GM21360 (cell line): ENCODE results near the gene KCNT1.

Experiments
- ATAC-seq: cut with Tn5 transposase; IDR thresholded peaks from one replicate; pipeline ENCODE4 v1.9.1; 2021; ENCODE audit warnings: mild to moderate bottlenecking, moderate library complexity; ENCODE audit not compliant: unreplicated experiment

Gene KCNT1

GRCh38 chr9:135794057-135794335 is 92.0 kb downstream of the KCNT1 start:
- ATAC-seq = no peak

GRCh38 chr9:135794361-135794885 is 92.4 kb downstream of the KCNT1 start:
- ATAC-seq = no peak

- no peak for ATAC-seq
These were observed 93.4 kb downstream of the KCNT1 start for GRCh38 chr9:135795391-135795790.

DNA sequence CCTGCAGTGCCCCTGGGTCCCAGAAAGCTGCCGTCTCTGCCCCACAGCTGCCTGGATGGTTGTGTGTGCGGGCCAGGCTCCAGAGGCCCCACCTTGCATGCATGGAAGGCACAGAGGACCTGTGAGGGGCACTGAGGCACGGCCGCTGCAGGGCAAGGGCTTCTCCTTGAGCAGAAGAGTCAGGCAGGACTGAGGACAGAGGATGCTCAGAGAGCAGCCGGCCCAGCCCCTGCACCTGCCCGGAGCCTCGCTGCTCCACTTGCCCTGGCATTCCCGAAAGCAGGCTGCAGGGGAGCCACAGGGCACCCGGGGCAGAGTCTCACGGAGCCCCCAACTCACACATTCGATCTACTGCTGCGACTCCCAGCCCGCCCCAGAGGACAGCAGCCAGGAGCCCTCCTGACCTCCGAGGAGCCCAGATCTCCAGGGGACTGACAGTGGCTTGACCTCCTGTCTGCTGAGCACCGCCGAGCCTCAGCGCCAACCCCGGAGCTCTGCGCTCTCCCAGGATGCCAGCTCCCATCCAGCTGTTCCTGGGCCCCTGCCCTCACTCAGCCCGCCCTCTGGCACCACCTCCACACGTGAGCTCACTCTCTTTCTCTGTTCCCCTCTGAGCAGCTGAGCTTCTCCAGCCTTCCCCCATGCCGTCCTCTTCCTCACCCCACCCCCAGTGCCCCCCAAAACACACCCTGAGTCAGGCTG is 95.0 kb downstream of the KCNT1 start:
- no peak for ATAC-seq

GRCh38 chr9:135797507-135798262 is 95.7 kb downstream of the KCNT1 start:
- no peak for ATAC-seq

GRCh38 chr9:135798263-135798585 is 96.2 kb downstream of the KCNT1 start:
- ATAC-seq = no peak

- ATAC-seq = no peak
These were observed 97.3 kb downstream of the KCNT1 start for GRCh38 chr9:135799261-135799660.

DNA sequence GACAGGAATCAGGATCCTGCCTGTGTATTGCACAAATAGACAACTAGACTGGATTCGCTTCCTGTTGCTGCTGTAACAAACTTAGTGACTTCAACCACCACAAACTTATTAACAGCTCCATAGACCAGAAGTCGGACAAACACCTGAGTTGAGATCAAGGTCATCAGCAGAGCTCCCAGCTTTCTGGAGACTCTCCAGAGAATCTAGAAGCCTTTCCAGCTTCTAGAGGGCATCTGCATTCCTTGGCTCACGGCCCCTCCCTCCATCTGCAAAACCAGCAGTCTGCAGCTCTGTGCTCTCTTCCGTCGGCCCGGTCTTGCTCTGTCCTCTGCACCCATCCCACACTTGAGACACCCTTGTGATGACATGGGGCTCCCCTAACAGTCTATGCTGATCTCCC is 99.1 kb downstream of the KCNT1 start:
- ATAC-seq = no peak

GRCh38 chr9:135802876-135803419 is 101.0 kb downstream of the KCNT1 start:
- ATAC-seq = no peak

DNA sequence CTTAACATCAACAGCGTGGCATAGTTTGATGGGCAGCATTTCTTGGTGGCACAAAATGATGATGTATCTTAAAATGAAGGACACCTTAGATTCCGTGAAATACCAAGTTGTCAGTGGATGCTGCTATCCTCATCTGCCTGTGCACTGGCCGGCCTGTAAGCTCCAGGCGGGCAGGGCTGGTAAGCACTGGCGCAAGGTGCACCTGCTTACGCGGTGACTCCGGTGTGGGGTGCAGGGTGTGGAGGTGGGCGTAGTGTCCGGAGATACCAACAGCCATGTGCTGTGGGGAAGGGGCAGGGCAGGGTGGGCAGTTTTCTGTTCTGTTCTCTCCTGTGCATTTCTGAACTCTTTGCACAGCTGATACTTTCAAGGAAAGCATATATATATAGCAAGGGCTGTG is 101.5 kb downstream of the KCNT1 start:
- no peak for ATAC-seq

- no peak for ATAC-seq
These were observed 102.8 kb downstream of the KCNT1 start for GRCh38 chr9:135804581-135805421.

DNA sequence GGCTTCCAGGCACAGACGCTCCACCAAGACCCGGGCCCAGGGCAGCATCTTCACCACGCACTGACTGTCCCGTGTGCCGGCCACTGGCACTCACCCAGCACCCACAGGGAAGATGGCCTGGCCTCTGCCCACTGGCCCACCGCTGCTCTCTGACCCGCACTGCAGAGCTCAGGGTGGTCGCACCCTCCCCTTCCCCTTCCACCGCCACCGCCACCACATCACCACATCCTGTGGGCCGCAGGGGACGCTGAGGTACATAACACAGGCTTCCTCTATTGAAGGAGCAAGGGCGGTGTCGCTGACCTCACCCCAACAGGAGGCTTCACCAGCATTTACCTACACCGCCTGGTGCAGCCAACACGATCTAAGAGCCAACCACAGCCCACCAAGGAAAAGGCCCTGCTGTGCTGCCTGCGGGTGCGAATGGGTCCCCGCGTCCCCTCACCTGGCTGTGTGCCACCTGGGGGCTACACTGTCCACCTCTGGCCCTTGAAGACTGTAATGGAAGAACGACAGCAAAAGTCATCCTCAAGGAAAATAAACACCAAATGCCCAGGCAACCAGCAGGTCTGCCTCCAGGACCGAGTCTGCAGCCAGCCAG is 103.5 kb downstream of the KCNT1 start:
- ATAC-seq = no peak

- no peak for ATAC-seq
These were observed 107.2 kb downstream of the KCNT1 start for GRCh38 chr9:135809166-135809565.

DNA sequence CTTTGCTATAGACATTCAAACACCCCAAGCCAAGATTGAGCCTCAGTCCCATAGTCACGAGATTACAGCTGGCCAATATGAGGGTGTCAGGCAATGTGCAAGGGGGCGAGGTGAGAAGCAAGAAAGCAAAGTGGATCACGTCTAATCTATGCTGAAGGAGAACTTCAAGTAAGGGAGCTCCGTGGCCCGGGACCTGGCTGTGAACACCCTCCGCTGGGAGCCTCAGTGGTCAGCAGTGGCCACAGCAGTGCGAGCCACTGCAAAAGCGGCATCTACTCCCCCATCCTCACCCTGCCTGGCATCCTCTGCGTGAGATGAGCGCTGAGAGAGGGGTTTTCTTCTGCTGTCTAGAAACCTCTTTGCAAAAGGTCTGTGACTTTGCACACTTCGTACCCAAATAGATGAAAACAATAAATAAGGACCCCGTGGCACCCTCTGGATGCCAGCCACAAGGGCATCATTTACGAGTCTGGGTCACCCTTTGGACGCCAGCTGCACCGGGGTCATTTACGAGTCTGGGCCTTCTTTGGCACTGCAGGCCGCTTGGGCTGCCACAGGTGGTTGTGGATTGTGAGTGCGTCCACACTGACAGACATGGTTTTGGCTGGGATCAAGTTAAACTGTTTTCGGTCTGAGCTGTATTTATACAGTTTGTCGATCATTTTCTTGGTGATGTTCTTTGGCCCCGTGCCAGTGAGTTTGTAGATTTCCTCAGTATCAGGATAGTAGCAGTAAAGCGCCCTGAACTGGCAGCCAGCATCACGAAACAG is 109.0 kb downstream of the KCNT1 start:
- ATAC-seq = no peak

GRCh38 chr9:135811801-135812200 is 109.8 kb downstream of the KCNT1 start:
- ATAC-seq = no peak

DNA sequence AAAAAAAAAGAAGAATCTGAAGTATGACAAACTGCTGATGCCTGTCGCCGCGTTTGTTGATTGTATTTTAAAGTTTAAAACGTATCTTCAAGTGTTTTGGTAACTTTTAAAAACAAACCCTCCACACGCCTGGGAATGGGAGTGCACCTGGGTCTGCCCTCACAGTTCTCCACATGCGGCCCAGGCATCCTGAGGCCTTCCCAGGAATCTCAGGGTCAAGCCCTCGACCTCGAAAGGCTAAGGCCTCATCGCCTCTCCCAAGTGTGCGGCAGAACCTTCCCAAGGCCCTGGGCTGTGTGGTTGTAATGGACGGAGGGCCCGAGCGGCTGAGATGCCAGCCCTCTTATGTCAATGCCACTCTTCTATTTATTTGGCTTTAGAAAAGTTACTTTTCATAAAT is 111.0 kb downstream of the KCNT1 start:
- ATAC-seq = no peak

- no peak for ATAC-seq
These were observed 111.8 kb downstream of the KCNT1 start for GRCh38 chr9:135813671-135814290.

- no peak for ATAC-seq
These were observed 112.6 kb downstream of the KCNT1 start for GRCh38 chr9:135814421-135815095.

GRCh38 chr9:135815413-135815812 is 113.4 kb downstream of the KCNT1 start:
- no peak for ATAC-seq
